Measurements from ENCODE around the gene CES2.

DNA sequence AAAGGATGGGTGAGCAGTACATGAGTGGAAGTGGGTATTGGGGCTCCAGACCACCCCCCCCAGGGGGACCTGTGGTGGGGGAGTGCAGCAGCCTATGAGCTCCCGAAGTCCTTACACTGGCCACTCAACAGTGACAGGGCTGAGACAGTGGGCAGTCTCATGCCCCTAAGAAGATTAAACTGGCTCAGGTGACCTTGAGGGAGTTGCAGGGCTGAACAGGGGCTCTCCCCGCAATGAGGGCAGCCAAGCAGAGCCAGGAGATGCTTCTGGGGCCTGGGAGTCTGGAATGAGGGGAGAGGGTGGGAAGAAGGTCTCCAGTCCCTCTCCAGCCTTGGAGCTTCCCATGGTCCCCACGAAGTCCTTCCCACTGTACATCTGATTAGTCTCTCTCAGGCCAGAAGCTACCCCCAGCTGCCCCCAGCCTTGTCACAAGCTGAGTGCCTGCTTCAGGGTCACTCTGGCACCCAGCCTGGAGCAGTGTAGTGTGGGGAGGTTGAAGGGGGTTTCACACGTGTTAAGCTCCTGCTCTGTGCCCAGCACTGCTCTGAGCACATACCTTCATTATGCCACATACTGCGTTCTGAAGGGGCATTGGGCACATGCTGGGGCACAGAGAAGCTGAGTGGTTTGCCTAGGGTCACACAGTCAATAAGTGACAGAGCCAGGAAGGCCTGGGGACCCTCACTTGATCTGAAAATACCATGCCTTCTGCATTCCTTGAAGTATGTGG, 15.6 kb upstream of the CES2 start:
- TF ChIP-seq POLR2A (IDR thresholded peaks at IDR 0.05) (no peak), POLR2AphosphoS5 (IDR thresholded peaks at IDR 0.05; ENCODE audit: insufficient read depth in 1 of 2, low read depth in 1 of 2) (no peak)
- TF ChIP-seq, protein P1, sequence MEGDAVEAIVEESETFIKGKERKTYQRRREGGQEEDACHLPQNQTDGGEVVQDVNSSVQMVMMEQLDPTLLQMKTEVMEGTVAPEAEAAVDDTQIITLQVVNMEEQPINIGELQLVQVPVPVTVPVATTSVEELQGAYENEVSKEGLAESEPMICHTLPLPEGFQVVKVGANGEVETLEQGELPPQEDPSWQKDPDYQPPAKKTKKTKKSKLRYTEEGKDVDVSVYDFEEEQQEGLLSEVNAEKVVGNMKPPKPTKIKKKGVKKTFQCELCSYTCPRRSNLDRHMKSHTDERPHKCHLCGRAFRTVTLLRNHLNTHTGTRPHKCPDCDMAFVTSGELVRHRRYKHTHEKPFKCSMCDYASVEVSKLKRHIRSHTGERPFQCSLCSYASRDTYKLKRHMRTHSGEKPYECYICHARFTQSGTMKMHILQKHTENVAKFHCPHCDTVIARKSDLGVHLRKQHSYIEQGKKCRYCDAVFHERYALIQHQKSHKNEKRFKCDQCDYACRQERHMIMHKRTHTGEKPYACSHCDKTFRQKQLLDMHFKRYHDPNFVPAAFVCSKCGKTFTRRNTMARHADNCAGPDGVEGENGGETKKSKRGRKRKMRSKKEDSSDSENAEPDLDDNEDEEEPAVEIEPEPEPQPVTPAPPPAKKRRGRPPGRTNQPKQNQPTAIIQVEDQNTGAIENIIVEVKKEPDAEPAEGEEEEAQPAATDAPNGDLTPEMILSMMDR (IDR thresholded peaks at IDR 0.05) = no peak
